Naive B cell (primary cell): ENCODE results near the gene CHM. TPM values are rescaled to one million over a fixed set of nuclear protein-coding genes. Genes with fewer than 3 reads are reported as not detected.
"Not testable (repeated sequence)": the region's sequence is repeated elsewhere in the genome, so short reads cannot be mapped to it uniquely, and the experiment has no call there.

Experiments
- ATAC-seq, 2 donors: fragments of 150-1000 bp; cut with Tn5 transposase; 2 replicates each; pipeline ENCODE4 v1.10.0; 2021; ENCODE audit warnings: low read depth in 2 of 2, mild to moderate bottlenecking in 2 of 2, moderate library complexity in 2 of 2
- DNase-seq: peaks from one replicate; pipeline ENCODE4 v3.0.0; 2022
- H3K27ac Mint-ChIP-seq, 6 donors: one replicate each; pipeline ENCODE4 v1.8.0; 2020 to 2022; ENCODE audit warnings: mild to moderate bottlenecking in 6 of 6, mixed read lengths in 6 of 6, moderate library complexity in 5 of 6, inconsistent platforms in 2 of 6
- H3K27me3 Mint-ChIP-seq, 3 donors: one replicate each; pipeline ENCODE4 v1.8.0; 2021 to 2022; ENCODE audit warnings: mixed read lengths in 3 of 3, mild to moderate bottlenecking in 1 of 3
- H3K36me3 Mint-ChIP-seq, 2 donors: one replicate each; pipeline ENCODE4 v1.8.0; 2020 to 2022; ENCODE audit warnings: mixed read lengths in 2 of 2, inconsistent platforms in 1 of 2, mild to moderate bottlenecking in 1 of 2
- H3K4me1 Mint-ChIP-seq, 3 donors: one replicate each; pipeline ENCODE4 v1.8.0; 2020 to 2022; ENCODE audit warnings: mixed read lengths in 3 of 3, inconsistent platforms in 1 of 3, mild to moderate bottlenecking in 1 of 3, moderate library complexity in 1 of 3
- H3K4me3 Mint-ChIP-seq, 8 donors: one replicate each; pipeline ENCODE4 v1.8.0; 2020 to 2022; ENCODE audit warnings: mild to moderate bottlenecking in 8 of 8, mixed read lengths in 8 of 8, moderate library complexity in 8 of 8, inconsistent platforms in 2 of 8
- H3K9me3 Mint-ChIP-seq, 7 donors: one replicate each; pipeline ENCODE4 v1.8.0; 2020 to 2022; ENCODE audit warnings: mixed read lengths in 7 of 7, mild to moderate bottlenecking in 5 of 7, inconsistent platforms in 2 of 7, moderate library complexity in 1 of 7
- polyA plus RNA-seq, 6 donors: library from polyadenylated mRNA; unstranded; fragments of 300-500 nt; fragmentation: Illumina TruSeq; gene quantifications; one replicate each; pipeline ENCODE4 v1.2.3, GENCODE V29; 2021; ENCODE audit warnings: low read depth in 6 of 6

Gene CHM
- polyA plus RNA-seq, 6 donors from 2014 or later = 5.5 to 13.3 (median 9.4) TPM

GRCh38 chrX:86014959-86015358, 32.4 kb downstream of the CHM start:
- not testable (repeated sequence) for H3K36me3 Mint-ChIP-seq, ATAC-seq, H3K27me3 Mint-ChIP-seq, H3K9me3 Mint-ChIP-seq, H3K4me3 Mint-ChIP-seq, DNase-seq
- H3K4me1 Mint-ChIP-seq = peaks cover 4 to 52% (median 20%) of the 10 kb centered on the region in 3 donors
- H3K27ac Mint-ChIP-seq = peak overlapping the region in 1 of 6 donors; percentile 40

GRCh38 chrX:86014421-86014820, 32.9 kb downstream of the CHM start:
- Mint-ChIP-seq H3K36me3 (peaks cover 4 to 8% of the 10 kb centered on the region in 2 donors), H3K27me3 (no peaks in the 10 kb centered on the region), H3K4me1 (peaks cover 4 to 47% (median 20%) of the 10 kb centered on the region in 3 donors), H3K27ac (peak overlapping the region in 3 of 6 donors; percentile 27 to 88 (median 73)), H3K4me3 (no peak overlapping the region), H3K9me3 (peaks cover 0 to 4% (median 0%) of the 10 kb centered on the region in 7 donors)
- ATAC-seq = no peak
- no peak for DNase-seq

GRCh38 chrX:86013792-86014191, 33.6 kb downstream of the CHM start:
- Mint-ChIP-seq H3K27ac (no peak overlapping the region), H3K36me3 (peaks cover 4 to 8% of the 10 kb centered on the region in 2 donors), H3K9me3 (peaks cover 0 to 5% (median 0%) of the 10 kb centered on the region in 7 donors), H3K4me1 (peaks cover 4 to 40% (median 17%) of the 10 kb centered on the region in 3 donors), H3K27me3 (no peaks in the 10 kb centered on the region), H3K4me3 (no peak overlapping the region)
- DNase-seq = no peak
- no peak for ATAC-seq

- DNase-seq (no peak), ATAC-seq (no peak)
- H3K27me3 Mint-ChIP-seq = no peaks in the 10 kb centered on the region
- peaks cover 4 to 36% (median 15%) of the 10 kb centered on the region in 3 donors for H3K4me1 Mint-ChIP-seq
- H3K27ac Mint-ChIP-seq = peak overlapping the region in 1 of 6 donors; percentile 2
- peaks cover 2 to 4% of the 10 kb centered on the region in 2 donors for H3K36me3 Mint-ChIP-seq
- peaks cover 0 to 7% (median 4%) of the 10 kb centered on the region in 7 donors for H3K9me3 Mint-ChIP-seq
- no peak overlapping the region for H3K4me3 Mint-ChIP-seq
Observed at GRCh38 chrX:86012188-86012587, 35.2 kb downstream of the CHM start.

GRCh38 chrX:86009803-86010202, 37.6 kb downstream of the CHM start:
- not testable (repeated sequence) for ATAC-seq, H3K27me3 Mint-ChIP-seq, H3K4me3 Mint-ChIP-seq, H3K36me3 Mint-ChIP-seq, H3K27ac Mint-ChIP-seq, DNase-seq
- H3K4me1 Mint-ChIP-seq = peaks cover 12 to 40% (median 25%) of the 10 kb centered on the region in 3 donors
- peaks cover 0 to 13% (median 5%) of the 10 kb centered on the region in 7 donors for H3K9me3 Mint-ChIP-seq

GRCh38 chrX:86007891-86008290, 39.5 kb downstream of the CHM start:
- H3K36me3 Mint-ChIP-seq, H3K27ac Mint-ChIP-seq, ATAC-seq, DNase-seq, H3K27me3 Mint-ChIP-seq, H3K4me3 Mint-ChIP-seq: not testable (repeated sequence)
- Mint-ChIP-seq H3K4me1 (peaks cover 26 to 44% (median 35%) of the 10 kb centered on the region in 3 donors), H3K9me3 (peaks cover 0 to 13% (median 5%) of the 10 kb centered on the region in 7 donors)

GRCh38 chrX:86002076-86002896, 45.1 kb downstream of the CHM start:
- peaks cover 0 to 9% (median 0%) of the 10 kb centered on the region in 7 donors for H3K9me3 Mint-ChIP-seq
- peaks cover 35 to 51% (median 43%) of the 10 kb centered on the region in 3 donors for H3K4me1 Mint-ChIP-seq
- H3K27me3 Mint-ChIP-seq = no peaks in the 10 kb centered on the region
- H3K27ac Mint-ChIP-seq = peak overlapping the region; percentile 69 to 90 (median 86)
- H3K4me3 Mint-ChIP-seq = peak overlapping the region in 7 of 8 donors; percentile 51 to 86 (median 63)
- peak; percentile 14 for DNase-seq
- ATAC-seq = peak; percentile 41 to 52
- no peaks in the 10 kb centered on the region for H3K36me3 Mint-ChIP-seq

GRCh38 chrX:85998954-85999353, 48.4 kb downstream of the CHM start:
- Mint-ChIP-seq H3K4me1 (peaks cover 29 to 43% (median 40%) of the 10 kb centered on the region in 3 donors), H3K27ac (no peak overlapping the region), H3K36me3 (no peaks in the 10 kb centered on the region), H3K27me3 (no peaks in the 10 kb centered on the region), H3K4me3 (no peak overlapping the region), H3K9me3 (no peaks in the 10 kb centered on the region)
- DNase-seq (no peak), ATAC-seq (no peak)

GRCh38 chrX:85996555-85996954, 50.8 kb downstream of the CHM start:
- H3K4me3 Mint-ChIP-seq = no peak overlapping the region
- no peak for DNase-seq
- H3K27me3 Mint-ChIP-seq = no peaks in the 10 kb centered on the region
- H3K9me3 Mint-ChIP-seq = no peaks in the 10 kb centered on the region
- no peak overlapping the region for H3K27ac Mint-ChIP-seq
- no peak for ATAC-seq
- H3K36me3 Mint-ChIP-seq = no peaks in the 10 kb centered on the region
- peaks cover 19 to 36% (median 25%) of the 10 kb centered on the region in 3 donors for H3K4me1 Mint-ChIP-seq

- Mint-ChIP-seq H3K27ac (no peak overlapping the region), H3K36me3 (no peaks in the 10 kb centered on the region), H3K27me3 (no peaks in the 10 kb centered on the region), H3K4me1 (peaks cover 18 to 35% (median 24%) of the 10 kb centered on the region in 3 donors), H3K4me3 (peak overlapping the region in 1 of 8 donors; percentile 22), H3K9me3 (no peaks in the 10 kb centered on the region)
- DNase-seq = no peak
- ATAC-seq = no peak
Observed at GRCh38 chrX:85995641-85996040, 51.7 kb downstream of the CHM start.

- DNase-seq (no peak), ATAC-seq (no peak)
- peak overlapping the region in 2 of 6 donors; percentile 23 to 47 for H3K27ac Mint-ChIP-seq
Observed at GRCh38 chrX:85994797-85995196, 52.6 kb downstream of the CHM start.

GRCh38 chrX:85994228-85994627, 53.1 kb downstream of the CHM start:
- no peak for DNase-seq
- peaks cover 15 to 35% (median 27%) of the 10 kb centered on the region in 3 donors for H3K4me1 Mint-ChIP-seq
- no peak for ATAC-seq
- no peaks in the 10 kb centered on the region for H3K27me3 Mint-ChIP-seq
- peaks cover 0 to 3% (median 0%) of the 10 kb centered on the region in 7 donors for H3K9me3 Mint-ChIP-seq
- H3K36me3 Mint-ChIP-seq = no peaks in the 10 kb centered on the region
- H3K4me3 Mint-ChIP-seq = no peak overlapping the region
- no peak overlapping the region for H3K27ac Mint-ChIP-seq

More at GRCh38 chrX:85994797-85995196, 52.6 kb downstream of the CHM start:
- H3K9me3 Mint-ChIP-seq = peaks cover 0 to 3% (median 0%) of the 10 kb centered on the region in 7 donors
- H3K4me3 Mint-ChIP-seq = no peak overlapping the region
- peaks cover 15 to 35% (median 24%) of the 10 kb centered on the region in 3 donors for H3K4me1 Mint-ChIP-seq
- H3K27me3 Mint-ChIP-seq = no peaks in the 10 kb centered on the region
- H3K36me3 Mint-ChIP-seq = no peaks in the 10 kb centered on the region

GRCh38 chrX:85993539-85994197, 53.7 kb downstream of the CHM start:
- H3K27ac Mint-ChIP-seq = peak overlapping the region in 1 of 6 donors; percentile 39
- H3K36me3 Mint-ChIP-seq = no peaks in the 10 kb centered on the region
- no peak for ATAC-seq

More at GRCh38 chrX:85993539-85994197, 53.7 kb downstream of the CHM start:
- peaks cover 0 to 3% (median 0%) of the 10 kb centered on the region in 7 donors for H3K9me3 Mint-ChIP-seq
- H3K4me1 Mint-ChIP-seq = peaks cover 20 to 41% (median 31%) of the 10 kb centered on the region in 3 donors
- no peak overlapping the region for H3K4me3 Mint-ChIP-seq
- no peaks in the 10 kb centered on the region for H3K27me3 Mint-ChIP-seq
- no peak for DNase-seq
